ENCODE data around the gene ZBTB38. TPM values are rescaled to one million over a fixed set of nuclear protein-coding genes. Genes with fewer than 3 reads are reported as not detected.
A peak's percentile ranks its signal among the peaks of the same experiment; 100 is the strongest.

Gene ZBTB38
- 159 and 175 TPM in 2 replicates for total RNA-seq (2014; rRNA removed; shearing (Covaris generic))
- polyA plus RNA-seq (2016; fragmentation: Nextera tagmentation; extraction: Ambion mirVana): 107 and 112 TPM in 2 replicates

GRCh38 chr3:141368062-141368924 lies at the start of gene ZBTB38:
TSS of gene ZBTB38 (plus strand) at chr3:141368504. CDS start at chr3:141442389, 73,885 bp downstream.
- in situ Hi-C loops (cut with MboI): no loop called here
- peaks cover 48% of the 10 kb centered on the region for H3K4me1 ChIP-seq (ENCODE audit: insufficient read depth)
- WGBS, 2 experiments (ENCODE audit: low coverage in 1 of 2, low lambda C conversion rate in 2 of 2, missing lambda C conversion rate in 2 of 2): 28 to 29% methylated on average over 26 of the region's 26 CpGs

GRCh38 chr3:141320399-141321108 lies 47.8 kb upstream of the ZBTB38 start:
- no peaks in the 10 kb centered on the region for H3F3A ChIP-seq (ENCODE audit: insufficient read depth)
- no peak overlapping the region for H3K9ac ChIP-seq
- no peaks in the 10 kb centered on the region; the same call in 1 of the 2 replicates for H3K4me1 ChIP-seq (ENCODE audit: insufficient read depth)
- H3K9me2 ChIP-seq (ENCODE audit: insufficient read depth): no peaks in the 10 kb centered on the region
- no peak for TF ChIP-seq EZH2phosphoT487 (IDR thresholded peaks at IDR 0.05; ENCODE audit: insufficient read depth, low read depth)
- TF ChIP-seq EZH2 (IDR thresholded peaks at IDR 0.05; ENCODE audit: insufficient read depth, poor library complexity, severe bottlenecking): no peak
- no peaks in the 10 kb centered on the region for H3K9me3 ChIP-seq (ENCODE audit: low read depth)
- H4K20me1 ChIP-seq (ENCODE audit: insufficient read depth): no peaks in the 10 kb centered on the region
- H3K27ac ChIP-seq: no peak overlapping the region
- no peak overlapping the region for H3K4me2 ChIP-seq (ENCODE audit: unreplicated experiment)
- no peak for DNase-seq
- H3K4me3 ChIP-seq: no peak overlapping the region
- H3K79me2 ChIP-seq (ENCODE audit: insufficient read depth): no peaks in the 10 kb centered on the region
- no peaks in the 10 kb centered on the region for H3K27me3 ChIP-seq (replicated peaks; ENCODE audit: insufficient read depth)
- in situ Hi-C loops (cut with MboI): loop anchor here (25.0 kb wide), 1 partner anchor 242 kb away; no protein-coding TSS in a partner anchor
- H3K36me3 ChIP-seq (ENCODE audit: low read depth): no peaks in the 10 kb centered on the region
- no peak overlapping the region for H2AFZ ChIP-seq

More at GRCh38 chr3:141368062-141368924, at the start of gene ZBTB38:
- peak; percentile 93 for DNase-seq
- Histone ChIP-seq H3K36me3 (ENCODE audit: low read depth) (no peaks in the 10 kb centered on the region; the same call in 1 of the 2 replicates), H3K27ac (peak within 1 kb of the TSS; percentile 100), H3K79me2 (ENCODE audit: insufficient read depth) (peaks cover 50% of the 10 kb centered on the region), H3K9me3 (ENCODE audit: low read depth) (no peaks in the 10 kb centered on the region), H3K9ac (peak within 1 kb of the TSS; percentile 74), H3F3A (ENCODE audit: insufficient read depth) (peaks cover 50% of the 10 kb centered on the region), H3K9me2 (ENCODE audit: insufficient read depth) (no peaks in the 10 kb centered on the region), H4K20me1 (ENCODE audit: insufficient read depth) (no peaks in the 10 kb centered on the region), H3K27me3 (replicated peaks; ENCODE audit: insufficient read depth) (no peaks in the 10 kb centered on the region), H3K4me3 (peak within 1 kb of the TSS; percentile 56), H2AFZ (peak within 1 kb of the TSS; percentile 33; the same call in 1 of the 2 replicates), H3K4me2 (ENCODE audit: unreplicated experiment) (peak within 1 kb of the TSS; percentile 76)
- no peak for TF ChIP-seq EZH2 (IDR thresholded peaks at IDR 0.05; ENCODE audit: insufficient read depth, poor library complexity, severe bottlenecking)
- TF ChIP-seq EZH2phosphoT487 (IDR thresholded peaks at IDR 0.05; ENCODE audit: insufficient read depth, low read depth): no peak

- no peaks in the 10 kb centered on the region for H3K36me3 ChIP-seq (ENCODE audit: low read depth)
- in situ Hi-C loops (cut with MboI): loop anchor here (25.0 kb wide), 1 partner anchor 241 kb away; no protein-coding TSS in a partner anchor
- H2AFZ ChIP-seq: no peak overlapping the region
- TF ChIP-seq EZH2phosphoT487 (IDR thresholded peaks at IDR 0.05; ENCODE audit: insufficient read depth, low read depth) (no peak), EZH2 (IDR thresholded peaks at IDR 0.05; ENCODE audit: insufficient read depth, poor library complexity, severe bottlenecking) (no peak)
- no peaks in the 10 kb centered on the region; the same call in 1 of the 2 replicates for H3K4me1 ChIP-seq (ENCODE audit: insufficient read depth)
- H3K4me2 ChIP-seq (ENCODE audit: unreplicated experiment): no peak overlapping the region
- WGBS, 2 experiments (ENCODE audit: low coverage in 1 of 2, low lambda C conversion rate in 2 of 2, missing lambda C conversion rate in 2 of 2): 88 to 94% methylated on average over 1 of the region's 1 CpG
- H3K9ac ChIP-seq: no peak overlapping the region
- no peaks in the 10 kb centered on the region for H3K27me3 ChIP-seq (replicated peaks; ENCODE audit: insufficient read depth)
- H3K4me3 ChIP-seq: no peak overlapping the region
- no peaks in the 10 kb centered on the region for H3K9me3 ChIP-seq (ENCODE audit: low read depth)
- no peaks in the 10 kb centered on the region for H3K9me2 ChIP-seq (ENCODE audit: insufficient read depth)
- DNase-seq: no peak
- H3K79me2 ChIP-seq (ENCODE audit: insufficient read depth): no peaks in the 10 kb centered on the region
- no peaks in the 10 kb centered on the region for H4K20me1 ChIP-seq (ENCODE audit: insufficient read depth)
- no peaks in the 10 kb centered on the region for H3F3A ChIP-seq (ENCODE audit: insufficient read depth)
- H3K27ac ChIP-seq: no peak overlapping the region
These were observed 47.2 kb upstream of the ZBTB38 start for GRCh38 chr3:141321109-141321497.

GRCh38 chr3:141323936-141324704 lies 44.2 kb upstream of the ZBTB38 start:
- no peak overlapping the region for H3K9ac ChIP-seq
- DNase-seq: no peak
- H3K9me2 ChIP-seq (ENCODE audit: insufficient read depth): no peaks in the 10 kb centered on the region
- H4K20me1 ChIP-seq (ENCODE audit: insufficient read depth): no peaks in the 10 kb centered on the region
- H3K79me2 ChIP-seq (ENCODE audit: insufficient read depth): no peaks in the 10 kb centered on the region
- no peak overlapping the region for H2AFZ ChIP-seq
- H3K36me3 ChIP-seq (ENCODE audit: low read depth): no peaks in the 10 kb centered on the region
- H3K9me3 ChIP-seq (ENCODE audit: low read depth): no peaks in the 10 kb centered on the region
- TF ChIP-seq EZH2phosphoT487 (IDR thresholded peaks at IDR 0.05; ENCODE audit: insufficient read depth, low read depth) (no peak), EZH2 (IDR thresholded peaks at IDR 0.05; ENCODE audit: insufficient read depth, poor library complexity, severe bottlenecking) (no peak)
- WGBS, 2 experiments (ENCODE audit: low coverage in 1 of 2, low lambda C conversion rate in 2 of 2, missing lambda C conversion rate in 2 of 2): 85 to 87% methylated on average over 4 of the region's 4 CpGs
- H3K4me1 ChIP-seq (ENCODE audit: insufficient read depth): no peaks in the 10 kb centered on the region; the same call in 1 of the 2 replicates
- no peaks in the 10 kb centered on the region for H3F3A ChIP-seq (ENCODE audit: insufficient read depth)
- in situ Hi-C loops (cut with MboI): loop anchor here (25.0 kb wide), 1 partner anchor 238 kb away; no protein-coding TSS in a partner anchor
- H3K4me2 ChIP-seq (ENCODE audit: unreplicated experiment): no peak overlapping the region
- H3K4me3 ChIP-seq: no peak overlapping the region
- H3K27me3 ChIP-seq (replicated peaks; ENCODE audit: insufficient read depth): no peaks in the 10 kb centered on the region
- no peak overlapping the region for H3K27ac ChIP-seq

All from GM23248 (cell line).